Measurements from ENCODE around the gene CDK8.

Gene CDK8

GRCh38 chr13:26440111-26440510 is 186.2 kb downstream of the CDK8 start:
- H3K4me3 Mint-ChIP-seq = no peak overlapping the region
- H3K4me1 Mint-ChIP-seq (ENCODE audit: low read depth) = no peaks in the 10 kb centered on the region
- no peak overlapping the region for H3K27ac Mint-ChIP-seq
- peaks cover 23% of the 10 kb centered on the region for H3K9me3 Mint-ChIP-seq
- no peaks in the 10 kb centered on the region for H3K36me3 Mint-ChIP-seq (ENCODE audit: low read depth)
- H3K27me3 Mint-ChIP-seq = no peaks in the 10 kb centered on the region
- DNase-seq = no peak

GRCh38 chr13:26441476-26441875 is 187.5 kb downstream of the CDK8 start:
- H3K36me3 Mint-ChIP-seq (ENCODE audit: low read depth) = no peaks in the 10 kb centered on the region
- H3K9me3 Mint-ChIP-seq = peaks cover 16% of the 10 kb centered on the region
- no peaks in the 10 kb centered on the region for H3K4me1 Mint-ChIP-seq (ENCODE audit: low read depth)
- no peak for DNase-seq
- no peak overlapping the region for H3K27ac Mint-ChIP-seq
- H3K27me3 Mint-ChIP-seq = peaks cover 4% of the 10 kb centered on the region
- no peak overlapping the region for H3K4me3 Mint-ChIP-seq

GRCh38 chr13:26442541-26442940 is 188.6 kb downstream of the CDK8 start:
- Mint-ChIP-seq H3K27me3 (peaks cover 14% of the 10 kb centered on the region), H3K9me3 (peaks cover 5% of the 10 kb centered on the region), H3K4me1 (ENCODE audit: low read depth) (no peaks in the 10 kb centered on the region), H3K4me3 (no peak overlapping the region), H3K36me3 (ENCODE audit: low read depth) (no peaks in the 10 kb centered on the region), H3K27ac (no peak overlapping the region)
- no peak for DNase-seq

GRCh38 chr13:26445092-26445491 is 191.2 kb downstream of the CDK8 start:
- Mint-ChIP-seq H3K9me3 (no peaks in the 10 kb centered on the region), H3K27me3 (peaks cover 35% of the 10 kb centered on the region)

GRCh38 chr13:26446751-26447150 is 192.8 kb downstream of the CDK8 start:
- Mint-ChIP-seq H3K9me3 (peaks cover 10% of the 10 kb centered on the region), H3K4me1 (ENCODE audit: low read depth) (no peaks in the 10 kb centered on the region), H3K27me3 (peaks cover 46% of the 10 kb centered on the region), H3K27ac (no peak overlapping the region), H3K36me3 (ENCODE audit: low read depth) (no peaks in the 10 kb centered on the region), H3K4me3 (no peak overlapping the region)
- DNase-seq = no peak

More at GRCh38 chr13:26445092-26445491, 191.2 kb downstream of the CDK8 start:
- H3K27ac Mint-ChIP-seq = no peak overlapping the region
- DNase-seq = no peak
- H3K4me3 Mint-ChIP-seq = no peak overlapping the region
- H3K4me1 Mint-ChIP-seq (ENCODE audit: low read depth) = no peaks in the 10 kb centered on the region
- no peaks in the 10 kb centered on the region for H3K36me3 Mint-ChIP-seq (ENCODE audit: low read depth)

GRCh38 chr13:26448032-26448431 is 194.1 kb downstream of the CDK8 start:
- no peaks in the 10 kb centered on the region for H3K4me1 Mint-ChIP-seq (ENCODE audit: low read depth)

GRCh38 chr13:26449063-26449848 is 195.3 kb downstream of the CDK8 start:
- no peaks in the 10 kb centered on the region for H3K4me1 Mint-ChIP-seq (ENCODE audit: low read depth)
- H3K27me3 Mint-ChIP-seq = peaks cover 60% of the 10 kb centered on the region
- no peak overlapping the region for H3K27ac Mint-ChIP-seq
- no peak for DNase-seq
- peaks cover 10% of the 10 kb centered on the region for H3K9me3 Mint-ChIP-seq
- no peaks in the 10 kb centered on the region for H3K36me3 Mint-ChIP-seq (ENCODE audit: low read depth)
- no peak overlapping the region for H3K4me3 Mint-ChIP-seq

More at GRCh38 chr13:26448032-26448431, 194.1 kb downstream of the CDK8 start:
- Mint-ChIP-seq H3K27ac (no peak overlapping the region), H3K9me3 (peaks cover 10% of the 10 kb centered on the region), H3K27me3 (peaks cover 54% of the 10 kb centered on the region), H3K36me3 (ENCODE audit: low read depth) (no peaks in the 10 kb centered on the region), H3K4me3 (no peak overlapping the region)
- DNase-seq = no peak

Measured in activated T-cell treated with anti-CD3 and anti-CD28 coated beads, Interleukin-2, amount 50 U/mL, for 24 hours (primary cell).